ENCODE measurements around the gene CYP24A1.
A peak's percentile ranks its signal among the peaks of the same experiment; 100 is the strongest.
"Not testable (repeated sequence)": the region's sequence is repeated elsewhere in the genome, so short reads cannot be mapped to it uniquely, and the experiment has no call there.

Gene CYP24A1

DNA sequence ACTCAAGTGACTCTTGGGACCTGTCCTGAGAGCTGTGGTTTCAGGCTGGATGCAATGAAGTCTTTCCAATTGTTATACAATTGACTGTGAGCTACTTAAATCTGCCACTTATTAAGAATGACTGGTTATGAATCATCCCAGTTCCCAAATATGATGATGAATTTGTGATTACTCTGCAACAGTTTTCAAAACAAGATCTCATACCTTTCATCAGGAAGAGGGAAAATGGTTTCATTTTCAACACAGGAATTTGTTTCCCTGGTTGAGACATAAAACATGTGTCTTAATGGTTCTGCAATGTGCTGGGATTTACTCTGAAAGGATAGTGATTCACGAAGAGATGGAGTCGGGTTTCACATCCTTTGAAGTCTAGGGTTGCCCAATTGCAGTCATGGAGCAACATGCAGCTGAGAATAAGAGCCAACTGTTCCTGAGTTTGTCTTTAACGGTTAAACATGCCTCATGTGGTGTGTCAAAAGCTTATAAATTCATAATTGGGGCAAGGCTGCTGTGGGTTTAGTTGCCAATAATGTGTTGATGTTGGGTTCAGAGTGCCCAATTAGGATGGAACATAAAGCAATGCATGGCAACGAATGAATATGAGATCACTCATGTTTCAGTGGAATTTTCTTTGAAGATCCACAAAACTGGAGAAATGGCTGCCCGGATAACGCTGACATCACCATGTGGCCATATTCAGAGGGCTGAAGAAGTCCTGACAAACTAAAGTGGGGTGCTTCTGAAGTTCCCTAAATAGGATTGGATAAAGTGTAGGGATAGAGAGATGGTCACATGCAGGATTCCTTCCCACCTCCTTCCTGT, 41.0 kb downstream of the CYP24A1 start:
- DNase-seq: no peak

- no peak for DNase-seq
Measured at GRCh38 chr20:54131675-54132611, 41.8 kb downstream of the CYP24A1 start.

GRCh38 chr20:54131125-54131524, 42.7 kb downstream of the CYP24A1 start:
- DNase-seq: not testable (repeated sequence)

DNA sequence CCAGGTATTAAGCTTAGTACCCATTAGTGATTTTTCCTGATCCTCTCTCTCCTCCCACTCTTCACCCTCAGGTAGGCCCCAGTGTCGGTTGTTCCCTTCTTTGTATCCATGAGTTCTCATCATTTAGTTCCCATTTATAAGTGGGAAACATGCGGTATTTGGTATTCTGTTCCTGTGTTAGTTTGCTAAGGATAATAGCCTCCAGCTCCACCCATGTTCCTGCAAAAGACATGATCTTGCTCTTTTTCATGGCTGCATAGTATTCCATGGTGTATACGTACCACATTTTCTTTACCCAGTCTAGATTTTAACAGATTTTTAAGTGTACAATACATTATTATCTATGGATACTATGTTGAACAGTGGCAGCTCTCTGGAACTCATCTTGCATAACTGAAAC, 44.4 kb downstream of the CYP24A1 start:
- DNase-seq: no peak

DNA sequence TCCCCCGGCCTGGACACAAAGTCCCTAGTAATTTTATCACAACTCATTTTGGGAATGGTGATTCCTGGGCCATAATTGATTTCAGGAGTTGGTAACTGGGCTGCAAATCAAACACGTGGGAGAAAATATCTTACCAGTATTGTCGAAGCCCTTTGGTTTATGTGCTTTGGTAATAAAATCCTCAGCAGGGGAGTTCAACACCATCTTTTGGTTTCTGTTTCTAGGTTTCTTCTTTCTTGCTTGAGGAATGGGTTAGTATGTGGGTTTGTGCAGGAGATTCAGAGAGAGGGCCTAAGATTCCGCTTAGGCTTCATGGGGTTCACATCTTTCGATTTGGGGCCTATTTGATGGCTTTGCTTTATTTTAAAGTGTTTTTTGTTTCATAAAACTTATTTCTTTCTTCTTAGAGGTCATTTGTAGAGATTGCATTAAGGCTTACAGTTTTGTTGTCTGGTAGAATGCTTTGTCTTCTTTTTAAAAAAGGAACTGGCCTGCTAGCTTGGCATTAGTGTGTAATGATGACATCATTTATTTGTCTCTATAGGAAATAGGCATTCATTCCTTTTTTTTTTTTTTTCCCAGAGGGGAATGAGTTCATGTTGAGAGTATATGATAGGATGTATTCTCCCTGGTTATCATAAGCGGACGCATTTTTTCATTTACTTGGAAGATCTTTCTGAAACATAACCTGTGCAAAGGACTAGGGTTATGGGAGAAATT, 45.8 kb downstream of the CYP24A1 start:
- no peak for DNase-seq

- DNase-seq: no peak
Measured at GRCh38 chr20:54126806-54127655, 46.8 kb downstream of the CYP24A1 start.

DNA sequence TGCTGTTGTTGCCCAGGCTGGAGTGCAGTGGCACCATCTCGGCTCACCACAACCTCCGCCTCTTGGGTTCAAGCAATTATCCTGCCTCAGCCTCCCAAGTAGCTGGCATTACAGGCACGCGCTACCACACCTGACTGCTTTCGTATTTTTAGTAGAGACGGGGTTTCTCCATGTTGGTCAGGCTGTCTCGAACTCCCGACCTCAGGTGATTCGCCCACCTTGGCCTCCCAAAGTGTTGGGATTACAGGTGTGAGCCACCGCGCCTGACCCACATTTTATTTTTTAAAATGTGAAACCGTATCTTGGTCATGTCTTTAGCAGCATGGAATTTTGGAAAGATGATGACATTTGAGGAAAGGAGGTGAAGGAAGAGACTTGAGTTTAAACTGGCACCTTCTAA, 47.5 kb downstream of the CYP24A1 start:
- DNase-seq: not testable (repeated sequence)

DNA sequence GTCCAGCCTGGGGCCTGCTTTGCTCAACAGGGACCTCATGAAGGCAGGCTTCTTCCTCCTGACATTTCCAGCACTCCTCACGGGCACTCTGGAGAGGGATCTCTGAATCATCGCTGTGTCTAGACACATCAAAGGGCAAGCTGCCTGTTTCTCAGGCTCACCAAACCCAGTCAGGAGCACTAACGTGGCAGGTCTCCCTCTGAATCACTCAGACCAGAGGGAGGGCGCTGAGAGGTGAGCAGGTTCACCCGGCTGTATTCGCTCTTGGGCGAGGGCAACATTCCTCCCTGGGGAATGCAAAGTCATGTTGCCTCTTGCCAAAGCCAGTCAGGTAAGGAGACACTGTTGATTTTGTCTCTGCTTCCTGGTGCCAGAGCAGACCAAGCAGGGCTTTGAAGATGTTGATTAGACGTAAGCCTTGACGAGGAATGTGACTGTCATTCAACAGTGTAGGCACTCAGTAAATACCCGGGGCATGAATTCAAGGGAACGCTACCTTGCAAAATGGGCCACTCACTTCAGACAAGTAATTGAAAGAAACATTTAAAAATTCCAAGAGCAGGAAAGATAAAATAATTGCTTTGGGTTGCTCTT, 50.1 kb downstream of the CYP24A1 start:
- DNase-seq: no peak

DNA sequence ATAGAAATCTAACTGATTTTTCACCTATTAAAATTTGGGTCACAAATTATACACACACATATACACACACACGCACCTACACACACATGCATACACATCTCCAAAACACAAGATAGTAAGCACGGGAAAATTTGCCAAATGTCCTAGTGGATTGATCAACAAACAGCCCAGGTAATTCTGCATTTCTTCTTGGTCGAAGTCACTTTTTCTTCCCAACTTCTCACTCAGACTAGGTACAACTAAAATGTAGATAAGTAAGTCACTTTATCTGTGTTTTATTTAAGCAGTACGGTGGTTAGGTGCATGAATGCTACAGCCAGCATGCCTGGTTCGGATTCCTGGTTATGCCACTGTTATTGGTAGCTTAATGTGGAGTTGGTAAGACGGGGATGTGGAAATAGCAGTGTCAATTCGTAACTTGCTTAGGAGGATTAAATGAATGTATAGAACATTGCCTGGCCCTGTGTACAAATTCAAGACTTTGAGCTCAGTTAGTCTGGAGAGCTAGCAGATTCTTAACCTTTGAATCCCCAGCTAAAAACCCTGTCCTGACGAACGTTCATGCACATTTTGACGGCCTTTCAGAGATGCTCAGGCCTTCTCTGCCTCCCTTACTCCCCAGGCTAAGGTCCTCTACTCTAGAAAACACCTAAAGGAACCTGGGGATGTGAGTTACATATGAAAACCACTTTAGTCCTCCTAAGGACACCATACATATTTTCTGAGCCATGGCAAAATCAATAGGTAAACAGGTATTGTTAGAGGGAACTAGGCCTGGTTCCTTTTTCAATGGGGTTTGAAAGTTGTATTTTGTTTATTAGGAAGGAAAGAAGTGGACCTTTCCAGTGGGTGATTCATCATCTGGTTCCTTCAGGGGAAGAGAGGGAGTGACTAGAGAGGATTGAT, 50.9 kb downstream of the CYP24A1 start:
- DNase-seq: no peak

DNA sequence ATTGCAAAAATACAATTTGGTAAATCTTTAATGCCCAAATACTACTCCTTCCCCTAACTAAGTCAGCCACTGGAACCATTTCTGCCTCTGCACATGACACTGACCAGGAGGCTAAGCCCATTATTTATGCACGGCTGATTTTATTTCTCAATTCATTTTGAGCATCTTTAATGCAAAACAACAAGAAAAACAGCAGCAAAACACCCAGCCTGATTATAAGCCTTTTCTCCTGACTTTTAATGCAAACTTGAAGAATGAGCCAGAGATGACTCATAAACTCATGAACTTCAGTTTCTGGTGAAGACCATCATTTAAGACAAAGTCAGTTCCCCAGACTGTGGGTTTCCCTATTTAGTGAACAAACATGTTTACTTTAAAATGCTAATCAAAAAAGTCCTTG, 51.6 kb downstream of the CYP24A1 start:
- no peak for DNase-seq

DNA sequence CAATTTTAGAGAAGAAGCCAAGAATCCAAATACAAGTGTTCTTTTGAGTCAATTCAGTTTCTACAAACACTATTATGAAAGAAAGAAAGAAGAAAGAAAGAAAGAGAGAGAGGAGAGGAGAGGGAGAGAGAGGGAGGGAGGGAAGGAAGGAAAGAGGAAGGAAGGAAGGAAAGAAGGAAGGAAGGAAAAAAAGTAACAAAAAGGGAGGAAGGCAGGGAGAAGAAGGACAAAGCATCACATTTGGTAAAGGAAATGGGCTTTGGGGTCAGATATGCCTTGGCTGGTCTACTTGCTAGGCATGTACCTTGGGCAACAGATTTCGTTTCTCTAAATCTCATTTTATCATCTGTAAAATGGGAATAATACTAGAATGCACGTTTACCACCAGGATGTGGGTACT, 54.0 kb downstream of the CYP24A1 start:
- no peak for DNase-seq

GRCh38 chr20:54118220-54119001, 55.4 kb downstream of the CYP24A1 start:
- DNase-seq: no peak

DNA sequence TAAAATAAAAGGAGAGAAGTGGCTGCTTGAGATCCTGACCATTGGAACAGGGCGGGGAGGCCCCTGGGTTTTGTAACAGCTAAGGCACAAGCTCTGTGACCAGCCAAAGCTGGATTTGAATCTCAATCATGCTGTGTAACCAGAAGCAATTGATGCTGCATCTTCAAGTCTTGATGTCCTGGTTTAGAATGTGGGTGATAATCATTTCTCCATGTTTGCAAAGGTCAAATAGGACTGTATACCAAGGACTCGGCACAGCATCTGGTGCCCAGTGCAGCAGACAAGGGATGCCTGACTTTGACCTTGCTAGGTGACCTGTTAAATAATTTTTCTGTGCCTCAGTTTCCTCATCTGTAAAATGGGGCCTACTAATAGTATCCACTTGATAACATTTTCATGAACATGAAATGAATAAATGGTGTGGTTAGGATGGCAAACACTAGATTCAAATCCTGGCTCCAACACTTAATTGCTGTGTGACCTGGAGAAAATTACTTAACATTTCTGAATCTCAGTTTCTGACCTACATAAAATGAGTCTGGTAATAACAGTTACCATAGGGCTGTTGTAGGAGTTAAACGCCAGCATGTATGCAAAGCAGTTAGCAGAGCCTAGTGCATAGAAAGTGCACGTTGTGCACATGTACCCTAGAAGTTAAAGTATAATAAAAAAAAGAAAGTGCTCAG, 57.1 kb downstream of the CYP24A1 start:
- no peak for DNase-seq

DNA sequence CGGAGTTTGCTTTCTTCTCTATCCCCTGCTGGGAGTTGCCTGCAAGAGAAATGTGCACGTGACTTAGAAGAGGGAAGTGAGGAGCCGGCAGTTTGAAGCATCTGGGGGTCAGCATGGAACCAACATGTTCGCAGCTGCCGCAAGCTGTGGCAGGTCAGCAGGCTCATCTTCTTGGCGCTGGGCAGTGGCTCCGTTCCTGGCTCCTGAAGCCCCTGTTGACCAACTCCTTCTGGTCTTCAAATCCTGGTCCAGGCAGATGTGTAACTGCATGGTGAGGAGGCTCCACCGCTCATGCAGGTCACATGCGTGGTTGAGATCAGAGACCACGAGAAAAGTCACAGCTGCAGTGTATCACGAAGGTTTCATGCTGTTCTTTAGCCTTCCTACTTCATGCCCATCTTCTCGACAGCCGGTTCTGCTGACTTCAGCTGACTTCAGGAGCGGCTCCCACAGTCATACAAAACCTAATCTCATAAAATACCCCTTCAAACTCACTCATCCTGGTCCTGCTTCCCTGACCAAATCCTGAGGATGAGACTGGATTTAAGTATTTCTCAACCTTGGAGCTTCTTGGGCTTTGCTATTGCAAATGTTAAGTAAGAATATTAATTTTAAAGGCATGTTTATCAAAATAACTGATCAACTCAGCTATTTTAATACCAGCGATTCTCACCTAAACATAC, 58.5 kb downstream of the CYP24A1 start:
- peak; percentile 11 for DNase-seq

- no peak for DNase-seq
Measured at GRCh38 chr20:54114109-54114508, 59.7 kb downstream of the CYP24A1 start.

DNA sequence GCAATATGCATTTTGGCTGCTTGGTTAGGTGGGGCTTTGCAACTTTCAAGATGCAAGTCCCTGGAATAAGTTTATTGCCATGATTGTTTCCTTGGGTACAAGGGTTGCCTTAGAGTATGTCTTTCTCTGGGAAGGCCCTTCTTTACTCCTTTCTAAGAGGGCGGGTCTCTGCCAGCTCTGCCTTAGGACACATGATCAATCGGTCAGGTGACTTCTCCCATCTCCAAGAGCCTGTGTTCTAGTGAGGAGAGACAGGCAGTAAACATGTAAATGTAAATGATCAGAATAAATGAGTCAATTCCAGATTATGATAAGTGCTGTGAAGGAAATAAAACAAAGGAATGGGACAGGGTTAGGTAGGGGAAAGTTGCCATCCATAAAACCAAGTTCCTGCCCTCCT, 60.2 kb downstream of the CYP24A1 start:
- DNase-seq: no peak

- no peak for DNase-seq
Measured at GRCh38 chr20:54112221-54112884, 61.4 kb downstream of the CYP24A1 start.

GRCh38 chr20:54111460-54111859, 62.3 kb downstream of the CYP24A1 start:
- DNase-seq: no peak
